HG03025 (cell line): Measurements from ENCODE around the gene MEGF9.
"Not testable (repeated sequence)": the region's sequence is repeated elsewhere in the genome, so short reads cannot be mapped to it uniquely, and the experiment has no call there.

Source experiments
- ATAC-seq: cut with Tn5 transposase; IDR thresholded peaks from one replicate; pipeline ENCODE4 v1.9.1; 2021; ENCODE audit warnings: mild to moderate bottlenecking, moderate library complexity; ENCODE audit not compliant: unreplicated experiment, low FRiP score

Gene MEGF9

DNA sequence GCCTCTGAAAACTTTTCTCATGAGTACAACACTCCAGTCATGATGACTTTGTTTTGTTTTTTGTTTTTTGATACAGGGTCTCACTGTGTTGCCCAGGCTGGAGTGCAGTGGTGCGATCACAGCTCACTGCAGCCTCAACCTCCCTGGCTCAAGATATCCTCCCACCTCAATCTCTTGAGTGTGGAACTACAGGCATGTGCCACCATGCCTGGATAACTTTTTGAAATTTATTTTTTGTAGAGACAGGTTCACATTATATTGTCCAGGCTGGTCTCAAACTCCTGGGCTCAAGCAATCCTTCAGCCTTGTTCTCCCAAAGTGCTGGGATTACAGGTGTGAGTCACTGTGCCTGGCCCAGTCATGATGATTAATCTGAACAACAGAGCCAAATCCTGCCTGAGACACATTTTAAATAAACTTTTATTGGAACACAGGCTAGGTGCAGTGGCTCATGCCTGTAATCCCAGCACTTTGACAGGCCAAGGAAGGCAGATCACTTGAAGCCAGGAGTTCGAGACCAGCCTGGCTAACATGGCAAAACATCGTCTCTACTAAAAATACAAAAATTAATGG lies 85.3 kb downstream of the MEGF9 start:
- ATAC-seq = not testable (repeated sequence)

- ATAC-seq = no peak
Observed at GRCh38 chr9:120628207-120628924, 85.9 kb downstream of the MEGF9 start.

DNA sequence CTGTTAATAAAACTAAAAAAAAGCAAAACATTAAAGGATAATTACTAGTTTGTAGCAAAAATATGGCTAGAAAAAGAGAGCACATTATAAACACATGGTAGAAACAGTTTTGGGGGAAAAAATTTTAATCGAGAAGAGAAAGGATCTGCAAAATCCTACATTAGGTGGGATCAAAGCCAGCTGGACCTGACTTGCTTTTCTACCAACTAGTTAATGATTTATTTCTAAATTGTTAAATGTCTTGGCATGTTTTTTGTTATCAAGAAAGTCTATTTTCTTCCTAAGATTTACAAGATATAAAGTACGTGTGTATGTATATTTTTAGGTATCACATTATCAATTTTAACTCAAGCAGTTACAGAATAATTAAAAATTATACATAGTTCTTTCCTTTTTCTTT lies 87.2 kb downstream of the MEGF9 start:
- ATAC-seq = no peak

DNA sequence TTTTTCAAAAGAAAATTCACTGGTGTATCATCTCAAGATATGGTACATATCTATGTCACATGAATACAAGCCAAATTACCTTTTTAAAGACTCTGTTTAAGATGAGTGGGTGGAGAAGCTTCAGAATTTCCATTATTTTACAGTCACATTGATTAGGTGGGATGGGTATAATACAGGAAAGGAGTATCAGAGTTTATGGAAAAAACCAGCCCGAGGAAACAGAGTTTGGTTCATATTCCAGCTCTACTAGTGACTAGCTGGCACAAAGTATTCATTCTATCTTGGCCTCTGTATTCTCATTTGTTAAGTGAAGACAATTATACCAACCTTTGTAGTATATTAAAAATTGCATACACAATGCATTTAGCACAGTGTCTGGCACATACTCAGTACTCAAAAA lies 87.8 kb downstream of the MEGF9 start:
- ATAC-seq = no peak

- ATAC-seq = no peak
Observed at GRCh38 chr9:120625222-120625621, 89.0 kb downstream of the MEGF9 start.

- no peak for ATAC-seq
Observed at GRCh38 chr9:120622790-120623189, 91.5 kb downstream of the MEGF9 start.

- no peak for ATAC-seq
Observed at GRCh38 chr9:120621941-120622340, 92.3 kb downstream of the MEGF9 start.

DNA sequence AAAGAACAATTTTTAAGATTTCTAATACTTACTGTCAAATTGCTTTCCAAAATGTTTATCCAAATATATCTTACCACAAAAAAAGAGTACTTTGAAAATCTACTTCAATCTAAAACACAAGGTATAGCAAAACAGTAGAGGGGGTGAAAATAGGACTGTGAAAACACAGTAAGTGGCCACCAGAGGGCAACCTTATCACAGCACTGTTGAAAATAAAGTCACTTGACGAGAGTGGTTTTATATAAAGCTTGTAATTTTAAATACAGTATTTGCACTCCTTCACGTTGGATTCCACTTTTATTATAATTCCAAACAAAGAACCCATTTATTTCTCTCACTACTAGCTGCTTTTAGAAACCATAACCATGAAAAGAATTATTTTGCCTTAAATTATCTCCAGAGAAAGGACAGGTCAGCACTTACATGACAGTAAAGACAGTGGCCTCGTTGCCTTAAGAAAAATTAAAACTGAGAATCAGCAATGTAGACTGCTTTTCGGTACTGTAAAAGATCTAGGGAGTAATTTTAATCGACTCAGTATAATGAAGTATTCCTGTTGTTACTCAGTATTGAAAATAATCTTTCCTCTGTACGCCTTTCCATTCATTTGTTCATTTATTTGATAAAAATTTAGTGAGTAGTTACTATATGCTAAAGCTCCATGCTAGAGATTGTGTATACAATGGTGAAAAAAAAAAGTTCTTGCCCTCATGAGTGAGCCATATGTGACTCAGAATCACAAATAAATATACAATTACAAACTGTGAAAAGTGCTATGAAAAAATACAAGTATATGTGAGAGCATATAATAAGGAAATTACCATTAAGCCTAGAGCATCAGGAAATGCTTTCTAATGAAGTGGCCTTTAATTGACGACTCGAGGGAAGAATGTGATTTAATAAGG lies 94.3 kb downstream of the MEGF9 start:
- no peak for ATAC-seq

- ATAC-seq = no peak
Observed at GRCh38 chr9:120616966-120617935, 97.0 kb downstream of the MEGF9 start.

DNA sequence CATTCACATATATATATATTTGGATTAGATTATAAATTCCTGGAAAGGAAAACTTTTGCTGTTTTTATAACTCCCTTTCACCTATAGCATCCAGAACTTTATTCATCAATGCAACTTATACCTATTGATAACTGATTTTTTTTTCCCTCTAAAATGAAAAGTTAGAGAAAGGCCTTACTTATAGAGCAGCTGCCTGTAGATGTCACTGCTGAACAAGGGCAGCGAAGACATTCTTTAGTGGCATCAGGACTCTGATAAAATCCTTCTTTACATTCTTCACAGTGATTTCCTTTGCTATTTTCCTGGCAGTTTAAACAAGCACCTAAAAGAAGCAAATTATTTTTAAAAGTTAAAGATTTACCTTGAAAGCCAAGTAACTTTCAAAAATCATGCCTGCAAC lies 102.1 kb downstream of the MEGF9 start:
- ATAC-seq = no peak

GRCh38 chr9:120611690-120612068 lies 102.6 kb downstream of the MEGF9 start:
- ATAC-seq = no peak

GRCh38 chr9:120610975-120611689 lies 103.1 kb downstream of the MEGF9 start:
- ATAC-seq = no peak

DNA sequence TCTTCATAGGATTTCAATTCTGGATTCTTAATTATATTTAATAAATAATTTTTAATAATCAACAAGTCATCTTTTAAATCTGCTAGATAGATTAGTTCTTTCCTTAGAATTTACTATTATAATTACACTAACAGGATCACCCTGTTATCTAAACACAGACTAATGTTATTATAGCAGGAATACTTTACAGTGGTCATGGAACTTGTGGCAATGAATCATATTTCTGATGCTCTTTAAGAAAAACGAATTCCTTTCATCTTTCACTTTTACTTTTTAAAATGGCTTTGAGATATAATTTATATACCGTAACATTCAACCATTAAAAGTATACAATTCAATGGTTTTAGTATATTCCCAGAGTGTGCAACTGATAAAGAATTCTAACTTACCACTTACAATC lies 104.6 kb downstream of the MEGF9 start:
- no peak for ATAC-seq

- no peak for ATAC-seq
Observed at GRCh38 chr9:120608421-120608820, 105.8 kb downstream of the MEGF9 start.

DNA sequence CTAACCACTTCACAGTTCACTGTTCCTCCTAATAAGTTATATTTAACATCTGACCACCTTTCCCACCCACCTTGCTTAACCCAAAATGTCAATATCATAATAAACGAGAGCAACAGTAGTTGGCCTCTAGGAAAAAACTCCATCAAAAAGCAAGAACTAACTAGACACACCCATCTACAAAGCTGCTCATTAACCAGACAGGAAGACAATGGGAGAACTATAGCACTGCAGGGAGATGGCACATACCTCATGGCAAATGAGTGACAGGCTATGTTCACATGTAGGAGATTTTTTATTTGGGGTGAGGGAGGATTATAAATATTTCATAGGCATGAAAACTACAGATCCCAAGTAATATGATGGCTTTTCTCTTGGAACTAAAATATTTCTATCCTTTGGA lies 110.7 kb downstream of the MEGF9 start:
- no peak for ATAC-seq

GRCh38 chr9:120603010-120603409 lies 111.3 kb downstream of the MEGF9 start:
- ATAC-seq = no peak

GRCh38 chr9:120593955-120594277 lies 120.4 kb downstream of the MEGF9 start:
- ATAC-seq = no peak

GRCh38 chr9:120593250-120593954 lies 120.9 kb downstream of the MEGF9 start:
- no peak for ATAC-seq

GRCh38 chr9:120592210-120592609 lies 122.1 kb downstream of the MEGF9 start:
- ATAC-seq = no peak
